ENCODE measurements around the gene RPL10A.

Gene RPL10A

GRCh38 chr6:35492258-35492973, 24.2 kb downstream of the RPL10A start:
- DNase-seq (ENCODE audit: low read depth), result no peak

- no peak for DNase-seq (ENCODE audit: low read depth)
These were observed 24.7 kb downstream of the RPL10A start for GRCh38 chr6:35492974-35493284.

- DNase-seq (ENCODE audit: low read depth), result no peak
These were observed 25.2 kb downstream of the RPL10A start for GRCh38 chr6:35493307-35493983.

GRCh38 chr6:35494161-35494563, 26.0 kb downstream of the RPL10A start:
- DNase-seq (ENCODE audit: low read depth), result no peak

- DNase-seq (ENCODE audit: low read depth), result no peak
These were observed 27.2 kb downstream of the RPL10A start for GRCh38 chr6:35495258-35496035.

- no peak for DNase-seq (ENCODE audit: low read depth)
These were observed 28.0 kb downstream of the RPL10A start for GRCh38 chr6:35496036-35496840.

- peak; percentile 41 for DNase-seq (ENCODE audit: low read depth)
These were observed 28.8 kb downstream of the RPL10A start, which contains the start of gene TEAD3 for GRCh38 chr6:35496841-35497570. TSS of gene TEAD3 (minus strand) at chr6:35497079.

GRCh38 chr6:35497571-35498421, 29.6 kb downstream of the RPL10A start:
- peak; percentile 34 for DNase-seq (ENCODE audit: low read depth)

GRCh38 chr6:35498422-35499067, 30.3 kb downstream of the RPL10A start:
- no peak for DNase-seq (ENCODE audit: low read depth)

- DNase-seq (ENCODE audit: low read depth), result no peak
These were observed 31.2 kb downstream of the RPL10A start for GRCh38 chr6:35499372-35499771.

GRCh38 chr6:35500782-35501181, 32.6 kb downstream of the RPL10A start:
- DNase-seq (ENCODE audit: low read depth), result no peak

- no peak for DNase-seq (ENCODE audit: low read depth)
These were observed 33.6 kb downstream of the RPL10A start for GRCh38 chr6:35501784-35502183.

GRCh38 chr6:35503534-35503933, 35.3 kb downstream of the RPL10A start:
- DNase-seq (ENCODE audit: low read depth), result no peak

- DNase-seq (ENCODE audit: low read depth), result no peak
These were observed 37.8 kb downstream of the RPL10A start for GRCh38 chr6:35505999-35506412.

- no peak for DNase-seq (ENCODE audit: low read depth)
These were observed 38.3 kb downstream of the RPL10A start for GRCh38 chr6:35506536-35506935.

GRCh38 chr6:35507221-35507620, 39.0 kb downstream of the RPL10A start:
- no peak for DNase-seq (ENCODE audit: low read depth)

- no peak for DNase-seq (ENCODE audit: low read depth)
These were observed 39.8 kb downstream of the RPL10A start for GRCh38 chr6:35508027-35508426.

GRCh38 chr6:35508542-35508941, 40.3 kb downstream of the RPL10A start:
- no peak for DNase-seq (ENCODE audit: low read depth)

GRCh38 chr6:35510916-35511561, 42.8 kb downstream of the RPL10A start:
- no peak for DNase-seq (ENCODE audit: low read depth)

GRCh38 chr6:35511562-35511941, 43.4 kb downstream of the RPL10A start:
- DNase-seq (ENCODE audit: low read depth), result no peak

All from activated T-helper 9 cell treated with anti-CD3 and anti-CD28 coated beads, Interleukin-2, amount 50 U/mL, for 16 hours (primary cell).